Stimulated activated effector memory CD8-positive, alpha-beta T cell treated with anti-CD3 and anti-CD28 coated beads, Interleukin-12 subunit alpha, Interleukin-12 subunit beta, amount 100 ng/mL, for 72 hours (primary cell): ENCODE results near the gene AFAP1.

ENCODE experiments used
- ATAC-seq: fragments of 150-1000 bp; cut with Tn5 transposase; 2 replicates; pipeline ENCODE4 v1.10.0; 2021
- DNase-seq, 2 donors: peaks; one replicate each; pipeline ENCODE4 v3.0.0; 2021 to 2022; ENCODE audit warnings: low spot score in 2 of 2
- H3K27ac Mint-ChIP-seq: one replicate; pipeline ENCODE4 v1.8.0; 2022; ENCODE audit warnings: mild to moderate bottlenecking, mixed read lengths
- H3K36me3 Mint-ChIP-seq: one replicate; pipeline ENCODE4 v1.8.0; 2022; ENCODE audit warnings: mild to moderate bottlenecking, mixed read lengths
- H3K4me1 Mint-ChIP-seq: one replicate; pipeline ENCODE4 v1.8.0; 2022; ENCODE audit warnings: mixed read lengths
- H3K4me3 Mint-ChIP-seq: one replicate; pipeline ENCODE4 v1.8.0; 2022; ENCODE audit warnings: mild to moderate bottlenecking, mixed read lengths
- H3K9me3 Mint-ChIP-seq: one replicate; pipeline ENCODE4 v1.8.0; 2022; ENCODE audit warnings: mixed read lengths

Gene AFAP1

GRCh38 chr4:7880683-7881082, 59.0 kb downstream of the AFAP1 start:
- peaks cover 10% of the 10 kb centered on the region for H3K36me3 Mint-ChIP-seq
- H3K27ac Mint-ChIP-seq, result peak overlapping the region; percentile 12
- peaks cover 51% of the 10 kb centered on the region for H3K4me1 Mint-ChIP-seq
- no peak for ATAC-seq
- no peaks in the 10 kb centered on the region for H3K9me3 Mint-ChIP-seq
- no peak overlapping the region for H3K4me3 Mint-ChIP-seq
- no peak for DNase-seq

GRCh38 chr4:7879127-7879526, 60.5 kb downstream of the AFAP1 start:
- DNase-seq (no peak), ATAC-seq (no peak)
- Mint-ChIP-seq H3K9me3 (no peaks in the 10 kb centered on the region), H3K36me3 (peaks cover 10% of the 10 kb centered on the region), H3K4me3 (no peak overlapping the region), H3K27ac (no peak overlapping the region), H3K4me1 (peaks cover 54% of the 10 kb centered on the region)

- H3K27ac Mint-ChIP-seq, result no peak overlapping the region
- no peak overlapping the region for H3K4me3 Mint-ChIP-seq
- ATAC-seq (no peak), DNase-seq (no peak)
- H3K4me1 Mint-ChIP-seq, result peaks cover 54% of the 10 kb centered on the region
- H3K36me3 Mint-ChIP-seq, result peaks cover 10% of the 10 kb centered on the region
- no peaks in the 10 kb centered on the region for H3K9me3 Mint-ChIP-seq
Measured at GRCh38 chr4:7878323-7878722, 61.3 kb downstream of the AFAP1 start.

- no peak overlapping the region for H3K27ac Mint-ChIP-seq
Measured at GRCh38 chr4:7877176-7877575, 62.5 kb downstream of the AFAP1 start.

GRCh38 chr4:7876201-7876875, 63.3 kb downstream of the AFAP1 start:
- Mint-ChIP-seq H3K27ac (no peak overlapping the region), H3K4me3 (peak overlapping the region; percentile 37), H3K9me3 (no peaks in the 10 kb centered on the region), H3K4me1 (peaks cover 52% of the 10 kb centered on the region), H3K36me3 (peaks cover 5% of the 10 kb centered on the region)
- ATAC-seq (peak; percentile 92), DNase-seq (peak in 1 of 2 donors; percentile 59)

More at GRCh38 chr4:7877176-7877575, 62.5 kb downstream of the AFAP1 start:
- Mint-ChIP-seq H3K4me1 (peaks cover 54% of the 10 kb centered on the region), H3K36me3 (peaks cover 5% of the 10 kb centered on the region), H3K9me3 (no peaks in the 10 kb centered on the region), H3K4me3 (peak overlapping the region; percentile 37)
- ATAC-seq (no peak), DNase-seq (no peak)

- ATAC-seq (no peak), DNase-seq (no peak)
- H3K4me3 Mint-ChIP-seq, result no peak overlapping the region
- H3K36me3 Mint-ChIP-seq, result no peaks in the 10 kb centered on the region
- no peak overlapping the region for H3K27ac Mint-ChIP-seq
- peaks cover 42% of the 10 kb centered on the region for H3K4me1 Mint-ChIP-seq
- H3K9me3 Mint-ChIP-seq, result no peaks in the 10 kb centered on the region
Measured at GRCh38 chr4:7874838-7875237, 64.8 kb downstream of the AFAP1 start.

GRCh38 chr4:7873881-7874280, 65.8 kb downstream of the AFAP1 start:
- no peak overlapping the region for H3K4me3 Mint-ChIP-seq
- peaks cover 40% of the 10 kb centered on the region for H3K4me1 Mint-ChIP-seq
- no peak for ATAC-seq
- H3K27ac Mint-ChIP-seq, result no peak overlapping the region
- H3K9me3 Mint-ChIP-seq, result no peaks in the 10 kb centered on the region
- no peak for DNase-seq
- H3K36me3 Mint-ChIP-seq, result no peaks in the 10 kb centered on the region

- Mint-ChIP-seq H3K4me1 (peaks cover 42% of the 10 kb centered on the region), H3K36me3 (peaks cover 8% of the 10 kb centered on the region), H3K9me3 (no peaks in the 10 kb centered on the region), H3K4me3 (no peak overlapping the region), H3K27ac (no peak overlapping the region)
- ATAC-seq (no peak), DNase-seq (no peak)
Measured at GRCh38 chr4:7872264-7872771, 67.3 kb downstream of the AFAP1 start.

GRCh38 chr4:7871356-7871755, 68.3 kb downstream of the AFAP1 start:
- Mint-ChIP-seq H3K36me3 (peaks cover 18% of the 10 kb centered on the region), H3K4me1 (peaks cover 42% of the 10 kb centered on the region), H3K27ac (no peak overlapping the region), H3K9me3 (no peaks in the 10 kb centered on the region), H3K4me3 (no peak overlapping the region)
- DNase-seq (no peak), ATAC-seq (no peak)

- no peak for DNase-seq
- Mint-ChIP-seq H3K9me3 (peaks cover 3% of the 10 kb centered on the region), H3K4me1 (peaks cover 32% of the 10 kb centered on the region), H3K36me3 (peaks cover 37% of the 10 kb centered on the region), H3K27ac (peak overlapping the region; percentile 67), H3K4me3 (peak overlapping the region; percentile 16)
- no peak for ATAC-seq
Measured at GRCh38 chr4:7868892-7869471, 70.7 kb downstream of the AFAP1 start.

- H3K27ac Mint-ChIP-seq, result peak overlapping the region; percentile 67
- H3K4me3 Mint-ChIP-seq, result peak overlapping the region; percentile 16
- H3K9me3 Mint-ChIP-seq, result peaks cover 6% of the 10 kb centered on the region
- H3K4me1 Mint-ChIP-seq, result peaks cover 37% of the 10 kb centered on the region
- H3K36me3 Mint-ChIP-seq, result peaks cover 42% of the 10 kb centered on the region
- DNase-seq (no peak), ATAC-seq (no peak)
Measured at GRCh38 chr4:7868436-7868775, 71.3 kb downstream of the AFAP1 start.

GRCh38 chr4:7867701-7868435, 71.8 kb downstream of the AFAP1 start:
- Mint-ChIP-seq H3K27ac (peak overlapping the region; percentile 67), H3K36me3 (peaks cover 48% of the 10 kb centered on the region), H3K4me1 (peaks cover 37% of the 10 kb centered on the region), H3K9me3 (peaks cover 6% of the 10 kb centered on the region), H3K4me3 (no peak overlapping the region)
- DNase-seq (no peak), ATAC-seq (peak; percentile 58)

- no peak for ATAC-seq
- DNase-seq, result no peak
- Mint-ChIP-seq H3K4me3 (no peak overlapping the region), H3K4me1 (peaks cover 37% of the 10 kb centered on the region), H3K27ac (no peak overlapping the region), H3K36me3 (peaks cover 49% of the 10 kb centered on the region), H3K9me3 (peaks cover 6% of the 10 kb centered on the region)
Measured at GRCh38 chr4:7867191-7867590, 72.5 kb downstream of the AFAP1 start.

- Mint-ChIP-seq H3K9me3 (peaks cover 6% of the 10 kb centered on the region), H3K4me1 (peaks cover 37% of the 10 kb centered on the region), H3K36me3 (peaks cover 49% of the 10 kb centered on the region), H3K4me3 (no peak overlapping the region), H3K27ac (no peak overlapping the region)
- ATAC-seq (no peak), DNase-seq (no peak)
Measured at GRCh38 chr4:7865533-7865932, 74.1 kb downstream of the AFAP1 start.

GRCh38 chr4:7864685-7865084, 75.0 kb downstream of the AFAP1 start:
- H3K9me3 Mint-ChIP-seq, result peaks cover 6% of the 10 kb centered on the region
- peaks cover 37% of the 10 kb centered on the region for H3K4me1 Mint-ChIP-seq
- H3K4me3 Mint-ChIP-seq, result no peak overlapping the region
- no peak for DNase-seq
- ATAC-seq, result peak; percentile 36
- H3K36me3 Mint-ChIP-seq, result peaks cover 49% of the 10 kb centered on the region
- H3K27ac Mint-ChIP-seq, result peak overlapping the region; percentile 99
